ENCODE results near the gene STARD3.

- TF ChIP-seq CTCF (IDR thresholded peaks at IDR 0.05) (no peak), POLR2A (IDR thresholded peaks at IDR 0.05) (no peak), EP300 (IDR thresholded peaks at IDR 0.05) (no peak), POLR2AphosphoS5 (IDR thresholded peaks at IDR 0.05) (no peak)
These were observed 12.6 kb upstream of the STARD3 start for GRCh38 chr17:39624313-39624712.

All from upper lobe of left lung (tissue), 4 donors.